NOMO-1 treated with DMSO at 0.1 percent for 48 hours (cell line): ENCODE data around the gene SCN10A.

ENCODE experiments used
- DNase-seq: peaks from one replicate; lab custom pipeline; 2025; ENCODE audit not compliant: unreplicated experiment; lab: John Stamatoyannopoulos, UW

Gene SCN10A

GRCh38 chr3:38722781-38723568 lies 93.0 kb downstream of the SCN10A start:
- DNase-seq = no peak

- peak; percentile 43 for DNase-seq
Measured at GRCh38 chr3:38721207-38721772, 94.7 kb downstream of the SCN10A start.

- DNase-seq = no peak
Measured at GRCh38 chr3:38720465-38720864, 95.6 kb downstream of the SCN10A start.

- DNase-seq = no peak
Measured at GRCh38 chr3:38717355-38718240, 98.4 kb downstream of the SCN10A start.

GRCh38 chr3:38713121-38713520 lies 102.9 kb downstream of the SCN10A start:
- no peak for DNase-seq

- DNase-seq = no peak
Measured at GRCh38 chr3:38711321-38711720, 104.7 kb downstream of the SCN10A start.

- no peak for DNase-seq
Measured at GRCh38 chr3:38707730-38708129, 108.3 kb downstream of the SCN10A start.

GRCh38 chr3:38706961-38707360 lies 109.1 kb downstream of the SCN10A start:
- no peak for DNase-seq

GRCh38 chr3:38702231-38702630 lies 113.8 kb downstream of the SCN10A start:
- DNase-seq = no peak

- DNase-seq = no peak
Measured at GRCh38 chr3:38698760-38699159, 117.3 kb downstream of the SCN10A start.

- no peak for DNase-seq
Measured at GRCh38 chr3:38698061-38698460, 118.0 kb downstream of the SCN10A start.

- no peak for DNase-seq
Measured at GRCh38 chr3:38696034-38696433, 120.0 kb downstream of the SCN10A start.

GRCh38 chr3:38690185-38690584 lies 125.8 kb downstream of the SCN10A start:
- no peak for DNase-seq

- DNase-seq = no peak
Measured at GRCh38 chr3:38689774-38690173, 126.2 kb downstream of the SCN10A start.

- DNase-seq = no peak
Measured at GRCh38 chr3:38689346-38689745, 126.7 kb downstream of the SCN10A start.

- peak; percentile 73 for DNase-seq
Measured at GRCh38 chr3:38687321-38687720, 128.7 kb downstream of the SCN10A start.

GRCh38 chr3:38684546-38684945 lies 131.5 kb downstream of the SCN10A start:
- DNase-seq = no peak

GRCh38 chr3:38669668-38670067 lies 146.3 kb downstream of the SCN10A start:
- no peak for DNase-seq

- peak; percentile 22 for DNase-seq
Measured at GRCh38 chr3:38662544-38662943, 153.5 kb downstream of the SCN10A start.

GRCh38 chr3:38658841-38659240 lies 157.2 kb downstream of the SCN10A start:
- DNase-seq = no peak

- DNase-seq = no peak
Measured at GRCh38 chr3:38657369-38657768, 158.6 kb downstream of the SCN10A start.
